ENCODE data around the gene GCDH.
A peak's percentile ranks its signal among the peaks of the same experiment; 100 is the strongest.
"Not testable (repeated sequence)": the region's sequence is repeated elsewhere in the genome, so short reads cannot be mapped to it uniquely, and the experiment has no call there.

GCDH gene

GRCh38 chr19:12912571-12912970 is 21.6 kb downstream of the GCDH start:
- Histone ChIP-seq H3K18ac (ENCODE audit: low read length) (no peak overlapping the region), H3K4me1 (ENCODE audit: control insufficient read depth in 1 of 2, insufficient read depth in 2 of 2, low read length in 2 of 2) (peaks cover 6 to 8% of the 10 kb centered on the region in 2 experiments), H3K27me3 (ENCODE audit: insufficient read depth, low read length) (no peaks in the 10 kb centered on the region), H2BK120ac (ENCODE audit: insufficient read depth, low read length, poor library complexity) (no peak overlapping the region), H3K79me2 (ENCODE audit: control insufficient read depth, insufficient read depth, low read length, poor library complexity) (no peaks in the 10 kb centered on the region), H3K4me3 (ENCODE audit: low read depth, low read length) (no peak overlapping the region), H4K91ac (ENCODE audit: low read depth, low read length) (no peak overlapping the region), H2BK5ac (ENCODE audit: low read depth, low read length, poor library complexity) (no peak overlapping the region), H3K4me2 (ENCODE audit: low read length) (no peak overlapping the region), H3K14ac (ENCODE audit: low read length) (no peak overlapping the region), H3K4ac (ENCODE audit: low read depth, low read length) (no peak overlapping the region), H3K9me3 (ENCODE audit: insufficient read depth, low read depth, low read length) (no peaks in the 10 kb centered on the region), H2BK12ac (ENCODE audit: low read length) (no peak overlapping the region), H4K12ac (ENCODE audit: low read depth, low read length) (no peak overlapping the region), H3K23ac (ENCODE audit: low read length) (no peak overlapping the region), H4K8ac (ENCODE audit: low read depth, low read length) (no peak overlapping the region), H3K79me1 (ENCODE audit: low read length) (no peaks in the 10 kb centered on the region), H3K36me3 (ENCODE audit: control insufficient read depth in 1 of 2, insufficient read depth in 2 of 2, low read length in 2 of 2) (no peaks in the 10 kb centered on the region), H3K27ac (ENCODE audit: low read depth, low read length) (no peak overlapping the region), H2AFZ (ENCODE audit: insufficient read depth, low read length, poor library complexity) (no peak overlapping the region), H2AK5ac (ENCODE audit: low read length) (no peak overlapping the region), H3K9ac (ENCODE audit: low read length) (no peak overlapping the region)
- no peak for DNase-seq
- WGBS (ENCODE audit: extremely low coverage, insufficient coverage, insufficient read length): no CpG with 5 or more reads among the region's 4 CpGs

DNA sequence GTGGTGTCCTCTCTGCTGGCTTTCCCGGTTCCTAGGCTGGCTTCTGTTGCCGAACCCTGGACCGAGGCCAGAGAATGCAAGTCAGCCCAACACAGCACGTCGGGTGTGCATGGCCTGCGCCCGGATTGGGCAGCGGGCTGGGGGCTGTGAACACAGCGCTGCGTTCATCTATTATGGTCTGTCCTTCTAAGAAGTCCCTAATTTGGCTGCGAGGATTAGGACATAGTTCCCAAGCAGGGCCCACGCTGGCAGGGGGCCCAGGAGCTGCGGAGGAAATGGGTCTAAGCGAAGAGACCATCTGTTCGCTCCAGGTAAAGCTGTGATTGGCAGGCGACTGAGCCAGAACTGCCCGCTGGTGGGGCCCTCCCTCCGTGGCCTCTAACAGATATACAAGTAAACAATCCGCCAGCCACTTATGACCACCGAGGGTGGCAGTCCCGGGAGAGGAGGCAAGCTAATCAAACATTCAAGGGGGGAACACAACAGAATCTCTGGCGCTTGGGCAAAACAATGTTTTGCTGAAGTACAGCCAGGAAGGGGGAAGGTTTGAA is 22.1 kb downstream of the GCDH start:
- Histone ChIP-seq H3K4me1 (ENCODE audit: control insufficient read depth in 1 of 2, insufficient read depth in 2 of 2, low read length in 2 of 2) (peaks cover 6 to 8% of the 10 kb centered on the region in 2 experiments), H3K9ac (ENCODE audit: low read length) (no peak overlapping the region), H3K27me3 (ENCODE audit: insufficient read depth, low read length) (no peaks in the 10 kb centered on the region), H4K91ac (ENCODE audit: low read depth, low read length) (no peak overlapping the region), H2BK120ac (ENCODE audit: insufficient read depth, low read length, poor library complexity) (no peak overlapping the region), H3K27ac (ENCODE audit: low read depth, low read length) (no peak overlapping the region), H2AFZ (ENCODE audit: insufficient read depth, low read length, poor library complexity) (peak overlapping the region; percentile 20), H4K12ac (ENCODE audit: low read depth, low read length) (peak overlapping the region; percentile 64), H2BK12ac (ENCODE audit: low read length) (no peak overlapping the region), H3K4me3 (ENCODE audit: low read depth, low read length) (no peak overlapping the region), H2BK5ac (ENCODE audit: low read depth, low read length, poor library complexity) (no peak overlapping the region), H3K23ac (ENCODE audit: low read length) (no peak overlapping the region), H3K4me2 (ENCODE audit: low read length) (peak overlapping the region; percentile 8), H2AK5ac (ENCODE audit: low read length) (no peak overlapping the region), H3K9me3 (ENCODE audit: insufficient read depth, low read depth, low read length) (peaks cover 2% of the 10 kb centered on the region), H3K79me2 (ENCODE audit: control insufficient read depth, insufficient read depth, low read length, poor library complexity) (no peaks in the 10 kb centered on the region), H3K79me1 (ENCODE audit: low read length) (no peaks in the 10 kb centered on the region), H3K36me3 (ENCODE audit: control insufficient read depth in 1 of 2, insufficient read depth in 2 of 2, low read length in 2 of 2) (no peaks in the 10 kb centered on the region), H3K18ac (ENCODE audit: low read length) (no peak overlapping the region), H3K14ac (ENCODE audit: low read length) (no peak overlapping the region), H4K8ac (ENCODE audit: low read depth, low read length) (peak overlapping the region; percentile 61), H3K4ac (ENCODE audit: low read depth, low read length) (no peak overlapping the region)
- no CpG with 5 or more reads among the region's 22 CpGs for WGBS (ENCODE audit: extremely low coverage, insufficient coverage, insufficient read length)
- no peak for DNase-seq

- Histone ChIP-seq H3K23ac (ENCODE audit: low read length) (no peak overlapping the region), H3K4me3 (ENCODE audit: low read depth, low read length) (no peak overlapping the region), H3K9me3 (ENCODE audit: insufficient read depth, low read depth, low read length) (peaks cover 5% of the 10 kb centered on the region), H3K14ac (ENCODE audit: low read length) (no peak overlapping the region), H3K79me2 (ENCODE audit: control insufficient read depth, insufficient read depth, low read length, poor library complexity) (no peaks in the 10 kb centered on the region), H3K4me1 (ENCODE audit: control insufficient read depth in 1 of 2, insufficient read depth in 2 of 2, low read length in 2 of 2) (peaks cover 9 to 11% of the 10 kb centered on the region in 2 experiments), H4K91ac (ENCODE audit: low read depth, low read length) (no peak overlapping the region), H2AK5ac (ENCODE audit: low read length) (no peak overlapping the region), H3K9ac (ENCODE audit: low read length) (no peak overlapping the region), H3K79me1 (ENCODE audit: low read length) (peaks cover 2% of the 10 kb centered on the region), H2BK12ac (ENCODE audit: low read length) (no peak overlapping the region), H2BK120ac (ENCODE audit: insufficient read depth, low read length, poor library complexity) (no peak overlapping the region), H3K27me3 (ENCODE audit: insufficient read depth, low read length) (no peaks in the 10 kb centered on the region), H3K18ac (ENCODE audit: low read length) (no peak overlapping the region), H3K4ac (ENCODE audit: low read depth, low read length) (no peak overlapping the region), H3K4me2 (ENCODE audit: low read length) (no peak overlapping the region), H2BK5ac (ENCODE audit: low read depth, low read length, poor library complexity) (no peak overlapping the region), H2AFZ (ENCODE audit: insufficient read depth, low read length, poor library complexity) (no peak overlapping the region), H4K8ac (ENCODE audit: low read depth, low read length) (no peak overlapping the region), H3K27ac (ENCODE audit: low read depth, low read length) (no peak overlapping the region), H3K36me3 (ENCODE audit: control insufficient read depth in 1 of 2, insufficient read depth in 2 of 2, low read length in 2 of 2) (no peaks in the 10 kb centered on the region), H4K12ac (ENCODE audit: low read depth, low read length) (no peak overlapping the region)
- WGBS (ENCODE audit: extremely low coverage, insufficient coverage, insufficient read length): no CpG with 5 or more reads among the region's 12 CpGs
- no peak for DNase-seq
These were observed 23.1 kb downstream of the GCDH start for GRCh38 chr19:12913851-12914690.

DNA sequence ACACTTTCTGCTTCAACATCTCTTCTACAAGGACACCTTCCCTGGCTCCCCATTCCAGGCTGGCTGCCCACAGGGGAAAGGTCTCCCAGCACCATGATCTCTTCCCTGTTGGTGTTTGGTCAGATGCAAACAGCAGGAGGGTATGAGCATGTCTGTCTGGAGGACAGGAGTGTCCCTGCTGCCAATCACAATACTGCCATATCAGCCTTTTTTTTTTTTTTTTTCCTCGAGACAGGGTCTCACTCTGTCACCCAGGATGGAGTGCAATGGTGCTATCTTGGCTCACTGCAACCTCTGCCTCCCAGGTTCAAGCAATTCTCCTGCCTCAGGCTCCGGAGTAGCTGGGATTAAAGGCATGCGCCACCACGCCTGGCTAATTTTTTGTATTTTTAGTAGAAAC is 24.9 kb downstream of the GCDH start:
- not testable (repeated sequence) for H4K8ac ChIP-seq (ENCODE audit: low read depth, low read length); H4K91ac ChIP-seq (ENCODE audit: low read depth, low read length); H3K9me3 ChIP-seq (ENCODE audit: insufficient read depth, low read depth, low read length); H3K23ac ChIP-seq (ENCODE audit: low read length); H3K79me1 ChIP-seq (ENCODE audit: low read length); H3K27me3 ChIP-seq (ENCODE audit: insufficient read depth, low read length); H3K14ac ChIP-seq (ENCODE audit: low read length); H3K4me3 ChIP-seq (ENCODE audit: low read depth, low read length); H3K36me3 ChIP-seq (ENCODE audit: control insufficient read depth in 1 of 2, insufficient read depth in 2 of 2, low read length in 2 of 2); DNase-seq; H2BK5ac ChIP-seq (ENCODE audit: low read depth, low read length, poor library complexity); H2BK12ac ChIP-seq (ENCODE audit: low read length); H3K9ac ChIP-seq (ENCODE audit: low read length); H3K27ac ChIP-seq (ENCODE audit: low read depth, low read length); H3K18ac ChIP-seq (ENCODE audit: low read length); H3K4me2 ChIP-seq (ENCODE audit: low read length); H2BK120ac ChIP-seq (ENCODE audit: insufficient read depth, low read length, poor library complexity); H3K79me2 ChIP-seq (ENCODE audit: control insufficient read depth, insufficient read depth, low read length, poor library complexity); H3K4ac ChIP-seq (ENCODE audit: low read depth, low read length); H2AFZ ChIP-seq (ENCODE audit: insufficient read depth, low read length, poor library complexity); H2AK5ac ChIP-seq (ENCODE audit: low read length); H4K12ac ChIP-seq (ENCODE audit: low read depth, low read length)
- WGBS (ENCODE audit: extremely low coverage, insufficient coverage, insufficient read length): no CpG with 5 or more reads among the region's 4 CpGs
- H3K4me1 ChIP-seq (ENCODE audit: control insufficient read depth in 1 of 2, insufficient read depth in 2 of 2, low read length in 2 of 2): peaks cover 9 to 11% of the 10 kb centered on the region in 2 experiments
